Measurements from ENCODE around the gene CADM4.

Gene CADM4

DNA sequence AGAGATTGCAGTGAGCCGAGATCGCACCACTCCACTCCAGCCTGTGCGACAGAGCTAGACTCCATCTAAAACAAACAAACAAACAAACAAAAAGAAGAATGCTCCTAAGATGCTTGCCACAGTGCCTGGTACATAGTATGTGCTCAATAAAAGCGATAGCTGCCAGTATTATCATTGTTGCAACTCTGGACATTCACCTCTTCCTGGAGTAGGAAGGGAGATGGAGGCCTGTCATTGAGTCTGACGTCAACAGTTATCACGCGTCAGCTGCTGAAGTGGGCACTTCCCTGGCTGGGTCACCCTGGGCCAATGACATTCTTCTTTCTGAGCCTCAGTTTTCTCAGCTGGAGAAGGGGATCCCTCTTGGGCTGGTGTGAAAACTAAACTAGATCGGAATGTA, 34.5 kb upstream of the CADM4 start:
- TF ChIP-seq, protein P1, sequence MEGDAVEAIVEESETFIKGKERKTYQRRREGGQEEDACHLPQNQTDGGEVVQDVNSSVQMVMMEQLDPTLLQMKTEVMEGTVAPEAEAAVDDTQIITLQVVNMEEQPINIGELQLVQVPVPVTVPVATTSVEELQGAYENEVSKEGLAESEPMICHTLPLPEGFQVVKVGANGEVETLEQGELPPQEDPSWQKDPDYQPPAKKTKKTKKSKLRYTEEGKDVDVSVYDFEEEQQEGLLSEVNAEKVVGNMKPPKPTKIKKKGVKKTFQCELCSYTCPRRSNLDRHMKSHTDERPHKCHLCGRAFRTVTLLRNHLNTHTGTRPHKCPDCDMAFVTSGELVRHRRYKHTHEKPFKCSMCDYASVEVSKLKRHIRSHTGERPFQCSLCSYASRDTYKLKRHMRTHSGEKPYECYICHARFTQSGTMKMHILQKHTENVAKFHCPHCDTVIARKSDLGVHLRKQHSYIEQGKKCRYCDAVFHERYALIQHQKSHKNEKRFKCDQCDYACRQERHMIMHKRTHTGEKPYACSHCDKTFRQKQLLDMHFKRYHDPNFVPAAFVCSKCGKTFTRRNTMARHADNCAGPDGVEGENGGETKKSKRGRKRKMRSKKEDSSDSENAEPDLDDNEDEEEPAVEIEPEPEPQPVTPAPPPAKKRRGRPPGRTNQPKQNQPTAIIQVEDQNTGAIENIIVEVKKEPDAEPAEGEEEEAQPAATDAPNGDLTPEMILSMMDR (IDR thresholded peaks at IDR 0.05; ENCODE audit: extremely low read depth, insufficient read depth, missing control alignments), result no peak
- in situ Hi-C loops (cut with MboI; ENCODE audit: low pct_unique_long_range_greater_than_20kb, low sequenced_read_pairs, unreplicated experiment), result no loop called here
- DNase-seq (ENCODE audit: low spot score), result no peak

DNA sequence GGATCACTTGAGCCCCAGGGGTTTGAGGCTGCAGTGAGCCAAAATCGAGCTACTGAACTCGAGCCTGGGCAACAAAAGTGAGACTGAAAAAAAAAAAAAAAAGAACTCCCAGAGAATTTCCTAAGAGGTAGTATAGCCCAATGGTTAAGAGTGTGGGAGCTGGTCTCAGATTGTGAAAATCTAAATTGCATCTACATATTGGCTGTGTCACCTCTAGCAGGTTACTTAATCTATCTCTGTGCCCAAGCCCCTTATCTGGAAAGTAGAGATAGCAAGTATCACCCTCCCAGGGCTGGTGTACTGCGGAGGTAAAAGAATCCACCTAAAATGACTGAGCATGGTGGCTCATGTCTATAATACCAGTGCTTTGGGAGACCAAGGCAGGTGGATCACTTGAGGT, 34.0 kb upstream of the CADM4 start:
- TF ChIP-seq, protein P1 (IDR thresholded peaks at IDR 0.05; ENCODE audit: extremely low read depth, insufficient read depth, missing control alignments), result no peak
- in situ Hi-C loops (cut with MboI; ENCODE audit: low pct_unique_long_range_greater_than_20kb, low sequenced_read_pairs, unreplicated experiment), result no loop called here
- no peak for DNase-seq (ENCODE audit: low spot score)

DNA sequence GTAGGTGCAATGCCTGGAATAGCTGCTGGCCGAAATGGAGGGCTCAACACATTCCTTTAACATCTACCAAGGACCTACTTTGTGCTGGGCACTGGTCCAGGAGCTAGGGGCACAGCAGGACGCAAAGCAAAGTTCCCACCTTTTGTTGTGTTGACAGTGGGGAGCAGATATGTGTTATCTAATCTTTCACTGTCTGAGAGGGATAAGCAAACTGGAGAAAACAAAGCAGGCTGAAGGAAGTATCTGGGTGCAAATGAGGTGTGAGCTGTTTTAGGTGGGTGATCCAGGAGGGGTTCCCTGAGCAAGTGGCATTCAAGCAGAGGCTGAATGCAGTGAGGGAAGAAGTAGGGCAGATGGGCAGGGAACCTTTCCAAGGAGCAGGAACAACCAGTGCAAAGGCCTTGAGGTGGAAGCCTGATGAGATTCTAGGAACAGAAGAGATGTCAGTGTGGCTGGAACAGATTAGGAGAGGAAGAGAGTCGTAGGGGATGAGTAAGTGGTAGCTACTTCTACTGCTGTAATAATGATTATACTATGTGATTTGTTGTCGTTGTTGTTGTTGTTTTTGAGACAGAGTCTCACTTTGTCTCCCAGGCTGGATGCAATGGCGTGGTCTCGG, 32.5 kb upstream of the CADM4 start:
- TF ChIP-seq, protein P1 (IDR thresholded peaks at IDR 0.05; ENCODE audit: extremely low read depth, insufficient read depth, missing control alignments), result no peak
- DNase-seq (ENCODE audit: low spot score), result no peak
- in situ Hi-C loops (cut with MboI; ENCODE audit: low pct_unique_long_range_greater_than_20kb, low sequenced_read_pairs, unreplicated experiment), result no loop called here

GRCh38 chr19:43668406-43669109, 28.9 kb upstream of the CADM4 start:
- TF ChIP-seq, protein P1 (IDR thresholded peaks at IDR 0.05; ENCODE audit: extremely low read depth, insufficient read depth, missing control alignments), result no peak
- in situ Hi-C loops (cut with MboI; ENCODE audit: low pct_unique_long_range_greater_than_20kb, low sequenced_read_pairs, unreplicated experiment), result no loop called here
- peak; percentile 97 for DNase-seq (ENCODE audit: low spot score)

DNA sequence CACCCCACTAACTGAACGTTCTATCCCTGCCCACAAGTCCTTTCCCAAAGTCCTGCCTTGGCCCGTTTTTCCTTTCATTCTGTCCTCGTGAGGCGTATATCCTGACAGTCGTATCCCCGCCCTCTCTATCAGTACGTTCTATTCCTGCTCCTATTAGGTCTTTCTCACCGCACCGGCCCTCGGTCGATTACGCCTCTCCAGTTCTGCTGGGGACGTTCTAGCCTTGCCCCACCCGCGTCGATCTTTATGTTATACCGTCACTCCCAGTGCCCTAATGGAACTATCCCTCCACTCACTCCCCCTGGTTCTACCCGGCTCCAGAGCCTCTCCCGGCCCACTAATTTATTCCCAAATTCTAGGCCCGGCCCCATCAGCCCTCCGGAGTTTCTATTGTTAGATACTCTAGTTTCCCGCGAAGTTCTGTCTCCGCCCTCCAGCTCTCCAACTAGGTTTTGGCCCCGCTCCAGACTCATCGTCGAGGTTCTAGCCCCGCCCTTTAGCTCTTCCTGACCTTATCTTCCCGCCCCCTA, 28.3 kb upstream of the CADM4 start:
- DNase-seq (ENCODE audit: low spot score), result no peak
- TF ChIP-seq, protein P1 (IDR thresholded peaks at IDR 0.05; ENCODE audit: extremely low read depth, insufficient read depth, missing control alignments), result no peak
- in situ Hi-C loops (cut with MboI; ENCODE audit: low pct_unique_long_range_greater_than_20kb, low sequenced_read_pairs, unreplicated experiment), result no loop called here

DNA sequence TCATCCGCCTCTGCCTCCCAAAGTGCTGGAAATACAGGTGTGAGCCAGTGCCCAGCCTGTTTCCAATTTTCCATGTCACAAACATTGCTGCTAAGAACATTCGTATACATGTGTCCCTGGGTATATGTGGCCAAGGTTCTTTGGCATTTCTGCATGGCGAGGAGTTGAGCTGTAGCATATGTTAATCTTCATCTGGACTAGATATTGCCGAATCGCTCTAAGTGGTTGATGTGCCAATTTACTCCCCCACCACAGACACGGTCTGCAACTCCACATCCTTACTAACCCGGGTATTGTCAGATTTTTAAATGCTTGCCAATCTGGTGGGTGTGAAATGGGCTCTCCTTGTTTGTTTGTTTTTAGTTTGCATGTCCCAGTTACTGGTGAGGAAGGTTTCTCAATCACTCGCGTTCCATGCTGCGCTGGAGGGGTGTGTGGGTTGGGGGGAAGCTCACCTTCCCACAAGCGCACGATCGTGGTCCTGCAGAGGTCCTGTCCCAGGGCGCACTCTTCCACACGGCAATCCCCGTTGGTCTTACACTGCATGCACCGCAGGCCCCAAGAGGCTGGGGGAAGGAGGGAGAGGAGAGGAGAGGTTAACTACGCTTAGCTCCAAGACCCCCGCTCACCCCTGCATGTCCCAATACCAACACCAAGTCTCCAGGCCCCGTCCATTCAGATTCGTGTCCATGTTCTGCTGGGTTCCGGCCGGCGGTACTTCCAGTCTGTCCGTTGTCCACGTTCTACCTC, 27.7 kb upstream of the CADM4 start:
- in situ Hi-C loops (cut with MboI; ENCODE audit: low pct_unique_long_range_greater_than_20kb, low sequenced_read_pairs, unreplicated experiment), result no loop called here
- no peak for DNase-seq (ENCODE audit: low spot score)
- TF ChIP-seq, protein P1 (IDR thresholded peaks at IDR 0.05; ENCODE audit: extremely low read depth, insufficient read depth, missing control alignments), result no peak

All from GM13977 (cell line).